OCI-LY3 (cell line): ENCODE measurements around the gene N4BP2L2.

Experiments used
- H2AFZ ChIP-seq: fragments of 200-600, 300-600 bp; shearing (Covaris generic); 2 replicates; pipeline ENCODE4 v1.6.0; 2014; ENCODE audit warnings: antibody characterized with exemption, low read depth, low read length
- H3K27ac ChIP-seq: fragments of 200-600, 300-600 bp; sonication (generic); 2 replicates; pipeline ENCODE4 v1.5.1; 2014; ENCODE audit warnings: mild to moderate bottlenecking, low read length, moderate library complexity, mixed read lengths
- H3K27me3 ChIP-seq: fragments of 200-600, 300-600 bp; sonication (generic); 2 replicates; pipeline ENCODE4 v1.6.1; 2014; ENCODE audit warnings: low read depth, low read length, mixed read lengths
- H3K36me3 ChIP-seq: fragments of 200-600, 300-600 bp; sonication (generic); replicated peaks from 2 replicates; pipeline ENCODE3; 2014; ENCODE audit warnings: low read depth, low read length, mixed read lengths
- H3K4me1 ChIP-seq: fragments of 300-600, 200-600 bp; sonication (generic); 2 replicates; pipeline ENCODE4 v1.6.1; 2014; ENCODE audit warnings: low read length, mixed read lengths
- H3K4me2 ChIP-seq: fragments of 200-600, 300-600 bp; sonication (generic); 2 replicates; pipeline ENCODE4 v1.6.1; 2014; ENCODE audit warnings: low read length, mixed read lengths
- H3K4me3 ChIP-seq: fragments of 300-600, 200-600 bp; sonication (generic); 2 replicates; pipeline ENCODE4 v1.5.1; 2014; ENCODE audit warnings: antibody characterized with exemption, mild to moderate bottlenecking, low read length, moderate library complexity
- H3K79me2 ChIP-seq: fragments of 300-600, 200-600 bp; shearing (Covaris generic); 2 replicates; pipeline ENCODE4 v1.6.1; 2014; ENCODE audit warnings: mild to moderate bottlenecking, low read length, mixed read lengths
- H3K9ac ChIP-seq: fragments of 300-600, 200-600 bp; shearing (Covaris generic); 2 replicates; pipeline ENCODE4 v1.6.0; 2014; ENCODE audit warnings: mild to moderate bottlenecking, low read length, moderate library complexity
- H3K9me3 ChIP-seq: fragments of 200-600, 300-600 bp; shearing (Covaris generic); 2 replicates; pipeline ENCODE4 v1.6.1; 2014; ENCODE audit warnings: low read length, mixed read lengths; ENCODE audit not compliant: insufficient read depth
- H4K20me1 ChIP-seq: fragments of 200-600, 300-600 bp; sonication (generic); 2 replicates; pipeline ENCODE4 v1.6.1; 2016; ENCODE audit warnings: low read length, mixed read lengths; ENCODE audit not compliant: insufficient read depth
- CTCF ChIP-seq: fragments of 200-600, 300-600 bp; sonication (generic); IDR thresholded peaks from 2 replicates; pipeline ENCODE4 v1.5.1; 2014; ENCODE audit warnings: antibody characterized with exemption, low read length, low read depth
- EZH2phosphoT487 ChIP-seq: fragments of 200-600 bp; shearing (Covaris generic); IDR thresholded peaks from 2 replicates; pipeline ENCODE4 v1.6.1; 2018; ENCODE audit warnings: antibody characterized with exemption, mixed run types, low read depth

Gene N4BP2L2

GRCh38 chr13:32472194-32472621 is 66.4 kb downstream of the N4BP2L2 start:
- H3K79me2 ChIP-seq, result no peaks in the 10 kb centered on the region
- H3K4me1 ChIP-seq, result peaks cover 15% of the 10 kb centered on the region
- H3K27ac ChIP-seq, result peak overlapping the region; percentile 71
- no peaks in the 10 kb centered on the region for H4K20me1 ChIP-seq
- peak overlapping the region; percentile 27; the same call in 1 of the 2 replicates for H3K9ac ChIP-seq
- H3K27me3 ChIP-seq, result no peaks in the 10 kb centered on the region
- H3K4me2 ChIP-seq, result peak overlapping the region; percentile 58
- H3K9me3 ChIP-seq, result no peaks in the 10 kb centered on the region
- peak overlapping the region; percentile 18 for H3K4me3 ChIP-seq
- no peak for TF ChIP-seq EZH2phosphoT487
- TF ChIP-seq CTCF, result no peak
- H3K36me3 ChIP-seq, result peaks cover 2% of the 10 kb centered on the region
- H2AFZ ChIP-seq, result peak overlapping the region; percentile 78

GRCh38 chr13:32471187-32471922 is 67.2 kb downstream of the N4BP2L2 start:
- Histone ChIP-seq H3K4me1 (peaks cover 15% of the 10 kb centered on the region), H3K27me3 (no peaks in the 10 kb centered on the region), H3K4me2 (peak overlapping the region; percentile 58), H2AFZ (peak overlapping the region; percentile 78; the same call in 1 of the 2 replicates), H3K4me3 (no peak overlapping the region), H3K9me3 (no peaks in the 10 kb centered on the region), H4K20me1 (no peaks in the 10 kb centered on the region), H3K9ac (no peak overlapping the region), H3K79me2 (no peaks in the 10 kb centered on the region), H3K36me3 (peaks cover 2% of the 10 kb centered on the region), H3K27ac (peak overlapping the region; percentile 71)
- no peak for TF ChIP-seq CTCF
- no peak for TF ChIP-seq EZH2phosphoT487

GRCh38 chr13:32468502-32469142 is 70.0 kb downstream of the N4BP2L2 start:
- H3K27ac ChIP-seq, result no peak overlapping the region
- TF ChIP-seq EZH2phosphoT487 (no peak), CTCF (no peak)
- H3K79me2 ChIP-seq, result no peaks in the 10 kb centered on the region
- H3K9me3 ChIP-seq, result no peaks in the 10 kb centered on the region
- no peak overlapping the region for H2AFZ ChIP-seq
- no peak overlapping the region for H3K4me2 ChIP-seq
- H3K9ac ChIP-seq, result no peak overlapping the region
- H3K36me3 ChIP-seq, result peaks cover 2% of the 10 kb centered on the region
- peaks cover 15% of the 10 kb centered on the region for H3K4me1 ChIP-seq
- no peak overlapping the region for H3K4me3 ChIP-seq
- no peaks in the 10 kb centered on the region for H4K20me1 ChIP-seq
- H3K27me3 ChIP-seq, result no peaks in the 10 kb centered on the region

GRCh38 chr13:32456591-32456990 is 82.0 kb downstream of the N4BP2L2 start:
- Histone ChIP-seq H3K9me3 (peaks cover 14% of the 10 kb centered on the region; the same call in 1 of the 2 replicates), H3K4me2 (no peak overlapping the region)
- no peak for TF ChIP-seq CTCF
- no peak for TF ChIP-seq EZH2phosphoT487

More at GRCh38 chr13:32456591-32456990, 82.0 kb downstream of the N4BP2L2 start:
- H3K27ac ChIP-seq, result no peak overlapping the region
- H3K4me3 ChIP-seq, result no peak overlapping the region
- H3K9ac ChIP-seq, result no peak overlapping the region
- no peak overlapping the region for H2AFZ ChIP-seq
- no peaks in the 10 kb centered on the region for H4K20me1 ChIP-seq
- H3K4me1 ChIP-seq, result no peaks in the 10 kb centered on the region
- H3K27me3 ChIP-seq, result no peaks in the 10 kb centered on the region
- no peaks in the 10 kb centered on the region for H3K79me2 ChIP-seq
- peaks cover 15% of the 10 kb centered on the region for H3K36me3 ChIP-seq
